Superior temporal gyrus (tissue), 1 donor: Measurements from ENCODE around the gene HSD3B2.

ENCODE experiments used
- DNase-seq: peaks from one replicate; pipeline ENCODE4 v3.0.0-alpha.2; 2016; ENCODE audit errors: extremely low spot score

Gene HSD3B2

GRCh38 chr1:119396982-119397381 lies 18.0 kb upstream of the HSD3B2 start:
- no peak for DNase-seq

- no peak for DNase-seq
These were observed 17.0 kb upstream of the HSD3B2 start for GRCh38 chr1:119397986-119398385.

DNA sequence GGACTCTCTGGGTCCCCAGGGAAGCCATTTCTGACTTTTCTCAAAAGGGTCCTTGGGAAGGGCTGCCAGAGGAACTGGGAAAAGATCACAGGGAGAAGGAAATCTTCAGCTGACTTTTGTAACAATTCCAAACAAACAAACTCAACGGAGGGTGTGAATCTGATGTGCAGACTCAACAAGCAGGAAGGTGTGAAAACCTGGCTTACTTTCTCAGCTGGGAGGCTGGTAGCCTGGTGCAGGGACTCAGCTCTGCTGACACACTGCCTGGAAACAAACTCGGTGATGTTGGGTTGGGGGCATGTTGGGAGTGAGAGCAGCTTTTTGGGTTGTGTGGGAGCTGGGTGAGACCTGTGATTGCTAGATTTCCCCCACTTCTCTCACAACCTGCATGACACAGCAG lies 10.2 kb upstream of the HSD3B2 start:
- no peak for DNase-seq

- no peak for DNase-seq
These were observed 5.2 kb upstream of the HSD3B2 start for GRCh38 chr1:119409731-119410130.

DNA sequence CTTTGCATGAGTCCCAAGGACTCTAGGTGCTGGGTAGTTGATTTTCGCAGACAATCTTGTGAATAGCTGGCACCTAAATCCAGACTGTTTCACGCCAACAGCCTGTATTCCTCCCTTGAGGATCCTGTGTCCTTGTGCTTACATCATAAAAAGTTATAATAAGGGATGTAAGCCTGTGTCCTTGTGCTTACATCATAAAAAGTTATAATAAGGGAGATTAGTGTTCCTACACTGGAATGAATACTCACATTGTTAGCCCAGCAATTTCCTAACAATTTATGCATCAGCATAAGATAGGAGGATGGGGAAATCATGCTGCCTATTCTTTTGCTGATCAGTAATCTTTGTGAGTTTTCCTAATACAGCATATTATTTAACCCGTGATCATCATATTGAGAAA lies 4.0 kb upstream of the HSD3B2 start:
- DNase-seq = no peak

GRCh38 chr1:119416006-119416640 lies 1.2 kb downstream of the HSD3B2 start:
- no peak for DNase-seq

- no peak for DNase-seq
These were observed 4.2 kb downstream of the HSD3B2 start for GRCh38 chr1:119419109-119419508.

DNA sequence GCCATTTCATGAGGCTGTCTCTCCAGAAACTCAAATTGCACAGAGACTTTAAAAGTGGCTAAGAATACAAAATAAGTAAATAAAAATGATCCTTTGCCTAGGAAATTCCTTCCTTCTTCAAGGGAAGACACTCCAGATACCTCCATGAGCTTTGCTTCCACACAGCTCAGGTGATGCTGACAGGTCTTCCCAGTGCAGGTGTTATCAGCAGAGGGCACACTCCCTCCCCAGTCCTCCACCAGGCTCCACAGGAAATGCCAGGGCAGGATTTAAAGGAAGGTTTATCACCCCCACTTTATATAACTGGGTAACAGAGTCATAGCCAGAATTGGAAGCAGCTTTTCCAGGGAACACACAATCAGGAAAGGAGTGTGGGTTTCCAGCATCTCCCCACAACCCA lies 5.7 kb downstream of the HSD3B2 start:
- DNase-seq = no peak

GRCh38 chr1:119422631-119423030 lies 7.7 kb downstream of the HSD3B2 start:
- no peak for DNase-seq

DNA sequence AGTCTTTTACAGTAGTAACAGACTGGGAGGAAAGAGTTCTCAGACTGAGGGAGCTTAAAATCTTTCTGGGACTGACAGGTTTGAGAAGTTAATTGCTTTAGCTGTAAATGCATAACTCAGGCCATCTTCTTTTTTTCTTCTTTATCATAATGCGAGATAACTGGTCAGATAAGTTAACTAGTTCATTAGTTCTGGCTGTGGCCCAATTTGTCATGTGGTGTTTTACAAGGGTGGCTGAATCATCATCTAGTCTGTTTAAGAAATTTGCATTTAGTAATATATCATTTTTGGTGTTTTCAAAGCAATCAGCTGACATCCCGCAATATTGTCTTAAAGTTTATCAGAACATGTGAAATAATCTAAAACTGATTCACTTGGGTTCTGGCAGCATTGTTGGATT lies 14.0 kb downstream of the HSD3B2 start:
- DNase-seq = no peak

GRCh38 chr1:119429687-119430086 lies 14.7 kb downstream of the HSD3B2 start:
- DNase-seq = no peak

DNA sequence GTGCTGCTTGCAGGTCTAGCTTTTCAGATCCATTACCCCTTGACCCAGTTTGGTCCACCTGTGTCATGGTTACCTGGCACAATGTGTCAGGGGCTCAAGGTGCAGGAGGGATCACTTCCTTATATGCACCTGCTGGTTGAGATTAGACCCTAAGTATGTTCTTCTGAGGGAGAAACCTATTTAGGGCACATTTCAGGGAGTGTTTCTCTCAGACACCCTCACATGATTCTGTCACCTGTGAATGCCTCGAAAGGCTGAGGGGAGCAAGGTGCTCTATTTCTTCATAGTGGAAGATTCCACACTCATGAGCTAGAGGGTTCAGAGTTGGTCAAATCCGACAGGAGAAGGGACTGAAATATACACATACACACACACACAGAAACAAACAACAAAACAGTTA lies 15.5 kb downstream of the HSD3B2 start:
- no peak for DNase-seq

GRCh38 chr1:119431836-119432235 lies 16.9 kb downstream of the HSD3B2 start:
- DNase-seq = no peak

DNA sequence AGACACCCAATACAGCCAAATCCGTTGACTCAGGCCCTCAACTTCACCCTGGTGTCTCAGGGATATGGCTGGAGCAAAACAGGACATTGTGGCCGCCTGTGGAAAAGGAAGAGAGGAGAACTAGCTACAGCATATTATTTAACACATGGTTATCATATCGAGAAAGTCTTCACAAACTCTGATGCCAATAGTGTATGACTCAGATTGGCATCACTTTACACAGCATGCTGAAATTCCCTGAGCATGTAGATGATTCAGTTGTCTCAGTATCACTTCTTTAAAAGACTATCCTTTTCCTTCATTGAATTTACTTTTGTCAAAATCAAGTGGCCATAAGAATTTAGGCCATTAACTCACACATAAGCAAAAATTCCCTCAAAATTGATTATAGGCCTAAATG lies 20.1 kb downstream of the HSD3B2 start:
- peak; percentile 15 for DNase-seq

- DNase-seq = no peak
These were observed 23.8 kb downstream of the HSD3B2 start for GRCh38 chr1:119438761-119439160.

GRCh38 chr1:119440721-119441307 lies 25.9 kb downstream of the HSD3B2 start:
- DNase-seq = no peak

- DNase-seq = no peak
These were observed 27.8 kb downstream of the HSD3B2 start for GRCh38 chr1:119442756-119443155.

GRCh38 chr1:119446321-119446720 lies 31.4 kb downstream of the HSD3B2 start:
- DNase-seq = no peak

DNA sequence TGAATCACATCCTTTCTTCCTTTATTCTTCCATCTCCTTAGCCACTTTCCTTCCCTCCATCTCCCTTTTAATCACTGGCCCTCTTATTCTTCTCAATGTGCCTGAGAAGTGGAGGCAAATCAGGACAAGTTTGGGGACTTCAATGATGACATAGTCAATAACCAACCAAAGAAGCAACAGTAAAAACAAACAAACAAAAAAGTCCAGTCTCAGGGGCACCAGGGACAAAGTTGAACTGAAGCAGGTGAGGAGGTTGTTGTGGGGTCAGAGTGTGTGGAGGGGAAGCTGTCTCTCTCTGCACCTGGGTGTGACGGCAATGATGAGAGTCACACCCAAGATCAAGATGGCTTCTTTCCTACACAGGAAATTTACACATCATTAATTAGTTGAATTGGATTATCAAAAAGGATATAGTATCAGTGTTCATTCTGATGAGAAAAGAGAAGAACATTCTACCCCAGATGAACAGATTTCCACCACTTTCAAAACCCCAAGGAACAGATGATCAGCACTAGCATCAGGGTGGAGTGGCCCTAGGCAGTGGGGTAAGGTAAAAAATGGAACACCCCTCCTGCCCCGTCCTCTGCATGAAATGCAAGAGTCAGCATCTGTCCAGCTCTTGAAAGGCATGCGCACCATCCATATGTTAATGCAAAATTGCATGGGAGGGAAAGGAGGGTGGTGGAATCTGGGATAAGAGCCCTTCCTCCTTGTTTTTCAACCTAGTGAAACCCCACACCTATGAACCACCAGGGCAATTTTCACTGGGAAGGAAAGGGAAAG lies 32.6 kb downstream of the HSD3B2 start:
- no peak for DNase-seq

DNA sequence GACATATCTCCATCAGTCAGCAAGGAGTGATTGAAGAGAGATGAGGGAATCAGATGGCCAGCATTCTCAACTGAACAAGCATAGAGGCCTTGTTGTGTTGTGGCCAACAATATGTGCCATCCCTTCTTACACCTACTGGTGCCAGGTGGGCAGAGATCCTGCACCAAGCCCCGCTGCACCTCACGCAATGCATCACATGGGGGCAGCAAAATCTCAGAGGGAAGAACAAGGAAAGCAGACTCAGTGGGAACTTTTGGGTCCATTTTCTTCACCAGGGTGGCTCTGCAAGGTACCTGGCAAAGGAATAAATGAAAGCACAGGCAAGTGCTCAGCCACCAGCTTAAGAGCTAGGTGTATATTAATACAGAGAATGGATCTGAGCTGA lies 33.2 kb downstream of the HSD3B2 start:
- no peak for DNase-seq

GRCh38 chr1:119449971-119450370 lies 35.0 kb downstream of the HSD3B2 start:
- no peak for DNase-seq

- DNase-seq = no peak
These were observed 36.2 kb downstream of the HSD3B2 start for GRCh38 chr1:119451158-119451557.

- no peak for DNase-seq
These were observed 37.1 kb downstream of the HSD3B2 start for GRCh38 chr1:119452091-119452490.
